K562 (cell line): ENCODE measurements around the gene PHKG2.

Source experiments
- CEBPZ ChIP-seq: fragments of 150-350 bp; IDR thresholded peaks from 2 replicates; pipeline ENCODE4 v1.6.1; 2014; ENCODE audit warnings: low read depth, mild to moderate bottlenecking, low read length, borderline replicate concordance
- CTCF ChIP-seq, 3 experiments: IDR thresholded peaks in 2 of 3; conservative IDR thresholded peaks in 1 of 3; 2 replicates each; pipeline ENCODE4 v1.5.1; 2011 to 2012; ENCODE audit warnings: low read length in 3 of 3, mild to moderate bottlenecking in 3 of 3, control low read depth in 2 of 3, improper control_type of control experiment in 1 of 3, inconsistent platforms in 1 of 3, low read depth in 1 of 3, mixed read lengths in 1 of 3, moderate library complexity in 1 of 3; ENCODE audit not compliant: insufficient read depth in 2 of 3
- ELF4 ChIP-seq: fragments of 450-650 bp; formaldehyde crosslinking; IDR thresholded peaks from 2 replicates; pipeline ENCODE4 v1.4.0; 2022; ENCODE audit warnings: missing genetic modification characterization
- EZH2 ChIP-seq: IDR thresholded peaks from 2 replicates; pipeline ENCODE4 v1.6.1; 2012; ENCODE audit warnings: low read depth, mild to moderate bottlenecking, inconsistent platforms, low read length, borderline replicate concordance
- FOXA3 ChIP-seq, 2 experiments: fragments of 450-650 bp in 1 of 2; sonication (generic) in 1 of 2; formaldehyde crosslinking; IDR thresholded peaks in 1 of 2; conservative IDR thresholded peaks in 1 of 2; 2 replicates each; pipeline versions ENCODE4 v1.4.0 to v1.8.0; 2020 to 2022; ENCODE audit warnings: mild to moderate bottlenecking in 2 of 2, missing genetic modification reagents in 1 of 2
- NR4A1 ChIP-seq, 2 experiments: fragments of 250-450 bp in 1 of 2; fragments of 450-650 bp in 1 of 2; sonication (Bioruptor Pico) in 1 of 2; IDR thresholded peaks; 2 replicates each; pipeline versions ENCODE4 v1.4.0 to v1.6.1; 2016 to 2020; ENCODE audit warnings: mild to moderate bottlenecking in 2 of 2, missing compliant biosample characterization in 1 of 2, missing genetic modification characterization in 1 of 2, moderate library complexity in 1 of 2
- U2AF2 ChIP-seq: fragments of 200-400 bp; formaldehyde crosslinking; optimal IDR thresholded peaks from 2 replicates; pipeline ENCODE3; 2017; ENCODE audit warnings: low read depth, mild to moderate bottlenecking, low read length
- ZBTB33 ChIP-seq: sonication (generic); formaldehyde crosslinking; IDR thresholded peaks from 2 replicates; pipeline ENCODE4 v1.8.1; 2023; ENCODE audit warnings: mild to moderate bottlenecking, missing genetic modification reagents
- ZNF551 ChIP-seq: fragments of 250-450 bp; sonication (Bioruptor Pico); IDR thresholded peaks from 2 replicates; pipeline ENCODE4 v1.5.0; 2021; ENCODE audit warnings: mild to moderate bottlenecking, moderate library complexity

- TF ChIP-seq ZBTB33 (CRISPR knock-in tag) (no peak), EZH2 (no peak), ZNF551 (CRISPR knock-in tag) (no peak), CEBPZ (no peak), U2AF2 (no peak), NR4A1 (CRISPR knock-in tag; IDR thresholded peaks at IDR 0.05) (no peak), NR4A1 (tag; IDR thresholded peaks at IDR 0.05) (no peak), CTCF (IDR thresholded peaks at IDR 0.05 in 2 of 3, conservative IDR thresholded peaks at IDR 0.05 in 1 of 3; ENCODE audit: insufficient read depth in 2 of 3, low read depth in 1 of 3, low read length in 3 of 3) (no peak), ELF4 (CRISPR knock-in tag) (no peak), FOXA3 (CRISPR knock-in tag; conservative IDR thresholded peaks at IDR 0.05 in 1 of 2, IDR thresholded peaks at IDR 0.05 in 1 of 2) (no peak)
Measured at GRCh38 chr16:30758988-30759491, 10.8 kb downstream of the PHKG2 start.
